Heart left ventricle (tissue), 16 donors: Measurements from ENCODE around the gene UBP1. TPM values are rescaled to one million over a fixed set of nuclear protein-coding genes. Genes with fewer than 3 reads are reported as not detected.
"Not testable (repeated sequence)": the region's sequence is repeated elsewhere in the genome, so short reads cannot be mapped to it uniquely, and the experiment has no call there.

ENCODE experiments used
- ATAC-seq, 4 donors: fragments of 200-7000 bp; cut with Tn5 transposase; one replicate each; pipeline ENCODE4 v1.9.1; 2020 to 2022; ENCODE audit warnings: moderate library complexity in 4 of 4, mild to moderate bottlenecking in 3 of 4, moderate number of reproducible peaks in 1 of 4
- DNase-seq, 5 donors: peaks; one replicate each; pipeline ENCODE4 v3.0.0-alpha.2; 2020
- H3K27ac ChIP-seq, 12 donors: fragments of 200-600 bp; sonication (generic) in 4 of 12; one replicate each; pipeline versions ENCODE4 v1.5.0 to v1.8.0; 2016 to 2022; ENCODE audit warnings: mild to moderate bottlenecking in 2 of 12
- H3K27me3 ChIP-seq, 9 donors: fragments of 200-600 bp; sonication (generic) in 2 of 9; one replicate each; pipeline versions ENCODE4 v1.5.1 to v1.8.0; 2016 to 2022; ENCODE audit warnings: mild to moderate bottlenecking in 3 of 9
- H3K36me3 ChIP-seq, 9 donors: fragments of 200-600 bp; sonication (generic) in 2 of 9; one replicate each; pipeline versions ENCODE4 v1.5.0 to v1.8.0; 2018 to 2022; ENCODE audit warnings: mild to moderate bottlenecking in 2 of 9
- H3K4me1 ChIP-seq, 12 donors: fragments of 200-600 bp; sonication (generic) in 4 of 12; one replicate each; pipeline versions ENCODE4 v1.5.0 to v1.8.0; 2016 to 2022; ENCODE audit warnings: mild to moderate bottlenecking in 3 of 12
- H3K4me3 ChIP-seq, 12 donors: fragments of 200-600 bp; sonication (generic) in 4 of 12; one replicate each; pipeline versions ENCODE4 v1.5.0 to v1.8.0; 2017 to 2022; ENCODE audit warnings: mild to moderate bottlenecking in 9 of 12, moderate library complexity in 4 of 12
- H3K9me3 ChIP-seq, 12 donors: fragments of 200-600 bp; sonication (generic) in 4 of 12; one replicate each; pipeline versions ENCODE4 v1.5.0 to v1.8.0; 2016 to 2022; ENCODE audit warnings: mild to moderate bottlenecking in 1 of 12
- CTCF ChIP-seq, 12 donors: fragments of 200-600 bp; sonication (generic) in 4 of 12; IDR thresholded peaks; one replicate each; pipeline versions ENCODE4 v1.5.0 to v1.8.0; 2018 to 2022; ENCODE audit warnings: antibody characterized with exemption in 12 of 12, mild to moderate bottlenecking in 5 of 12
- POLR2A ChIP-seq, 2 donors: fragments of 450-650 bp; IDR thresholded peaks; one replicate each; pipeline ENCODE4 v1.6.1; 2017; ENCODE audit warnings: antibody characterized with exemption in 2 of 2, mild to moderate bottlenecking in 2 of 2, moderate library complexity in 2 of 2
- WGBS, 4 donors: extraction: QIAGEN DNeasy Blood & Tissue Kit in 2 of 4; methylation state at CpG; one replicate each; pipeline versions ENCODE4 v1.1.5 to v1.1.7; 2013 to 2018; 5-methylcytosine and 5-hydroxymethylcytosine counted together
- intact Hi-C, 10 donors: fragments of 100-400 bp; cut with DNase I; formaldehyde crosslinking; loops; one replicate each; pipeline versions ENCODE4 v1.11.1 to v1.14.2; 2022
- polyA plus RNA-seq, 2 donors: library from polyadenylated mRNA; stranded (reverse); fragments of 200-250 nt; gene quantifications; one replicate each; pipeline ENCODE4 v1.2.3, GENCODE V29; 2013
- total RNA-seq, 9 donors: library from RNA; depleted of rRNA in 2 of 9; stranded (reverse); fragments of >200 nt in 2 of 9; fragmentation: NEBNext Ultra II Directional in 3 of 9; extraction: Animal tissue kit (Norgen Biotek cat#: 25700) in 3 of 9; gene quantifications; one replicate each; pipeline versions ENCODE4 v1.1.0 to v1.2.4, GENCODE V29; 2016 to 2023
- donor health status: ischemic (EF 13 %, LVEDD 7.1; RV severe dilation, severe dysfunction).
- donor health status: healthy with polysubstance abuse.
- donor health status: DM: no; HTN: yes; CAD: no.
- donor health status: DM: no; HTN: no; CAD: no.
- donor health status: ischemic (EF 25% LVEDD 6.9; RV normal size, moderate dysfunction).
- donor health status: ischemic (EF 25% LVEDD 5.7; RV mildly dilated, moderate dysfunction).
- donor health status: healthy.
- donor health status: DM: yes; HTN: yes; CAD: no.
- donor health status: ischemic (EF 35%, LVEDD 5.7; RV mildly dilated, moderate dysfunction).
- donor health status: nonischemic (EF 11% LVEDD 7.7; RV severe dilation, severe dysfunction).
- donor health status: DM: yes; HTN: yes; CAD: no.
- donor health status: PGD.
- donor health status: ischemic (EF 29% LVEDD 5.4; RV normal size, mild dysfunction).
- donor health status: nonischemic (EF 23%, LVEDD 6.1; RV moderate dilation, normal function).

Gene UBP1
- total and polyA plus RNA-seq, 11 donors = 11.8 to 53.5 (median 42.0) TPM

GRCh38 chr3:33474896-33475295 is 34.7 kb upstream of the UBP1 start:
- Histone ChIP-seq H3K27me3 (no peaks in the 10 kb centered on the region), H3K9me3 (no peaks in the 10 kb centered on the region), H3K36me3 (no peaks in the 10 kb centered on the region), H3K27ac (no peak overlapping the region), H3K4me3 (no peak overlapping the region), H3K4me1 (no peaks in the 10 kb centered on the region)
- DNase-seq = no peak
- intact Hi-C loops = no loop called here
- whole genome bisulfite sequencing, 4 donors = 58 to 75% (median 63%) methylated on average over 2 of the region's 2 CpGs
- ATAC-seq = no peak
- no peak for TF ChIP-seq POLR2A (IDR thresholded peaks at IDR 0.05)
- TF ChIP-seq CTCF (IDR thresholded peaks at IDR 0.05) = no peak

- H3K36me3 ChIP-seq = no peaks in the 10 kb centered on the region
These were observed 33.6 kb upstream of the UBP1 start for GRCh38 chr3:33473813-33474212.

GRCh38 chr3:33467786-33468185 is 27.6 kb upstream of the UBP1 start:
- Histone ChIP-seq H3K9me3 (peaks cover 0 to 4% (median 0%) of the 10 kb centered on the region in 12 donors), H3K4me1 (no peaks in the 10 kb centered on the region), H3K36me3 (no peaks in the 10 kb centered on the region), H3K27ac (no peak overlapping the region), H3K4me3 (no peak overlapping the region), H3K27me3 (no peaks in the 10 kb centered on the region)
- DNase-seq (no peak), ATAC-seq (no peak)
- TF ChIP-seq CTCF (IDR thresholded peaks at IDR 0.05) = no peak
- intact Hi-C loops = no loop called here
- WGBS, 4 donors = 83 to 89% (median 84%) methylated on average over 3 of the region's 3 CpGs

More at GRCh38 chr3:33473813-33474212, 33.6 kb upstream of the UBP1 start:
- intact Hi-C loops = no loop called here
- ATAC-seq (no peak), DNase-seq (no peak)
- Histone ChIP-seq H3K4me1 (no peaks in the 10 kb centered on the region), H3K4me3 (no peak overlapping the region), H3K27ac (no peak overlapping the region), H3K27me3 (no peaks in the 10 kb centered on the region), H3K9me3 (no peaks in the 10 kb centered on the region)
- TF ChIP-seq CTCF (IDR thresholded peaks at IDR 0.05) (no peak), POLR2A (IDR thresholded peaks at IDR 0.05) (no peak)
- 93 to 98% (median 97%) methylated on average over 2 of the region's 2 CpGs for WGBS, 4 donors

- H3K27ac ChIP-seq = no peak overlapping the region
- peaks cover 0 to 6% (median 0%) of the 10 kb centered on the region in 9 donors for H3K36me3 ChIP-seq
- no peak for ATAC-seq
- TF ChIP-seq POLR2A (IDR thresholded peaks at IDR 0.05) (no peak), CTCF (IDR thresholded peaks at IDR 0.05) (no peak)
- H3K9me3 ChIP-seq = peaks cover 0 to 39% (median 13%) of the 10 kb centered on the region in 12 donors
- 93 to 96% (median 95%) methylated on average over 2 of the region's 2 CpGs for WGBS, 4 donors
- intact Hi-C loops = no loop called here
- DNase-seq = no peak
- H3K4me3 ChIP-seq = no peak overlapping the region
- H3K4me1 ChIP-seq = no peaks in the 10 kb centered on the region
- H3K27me3 ChIP-seq = no peaks in the 10 kb centered on the region
These were observed 20.9 kb upstream of the UBP1 start for GRCh38 chr3:33461097-33461496.

DNA sequence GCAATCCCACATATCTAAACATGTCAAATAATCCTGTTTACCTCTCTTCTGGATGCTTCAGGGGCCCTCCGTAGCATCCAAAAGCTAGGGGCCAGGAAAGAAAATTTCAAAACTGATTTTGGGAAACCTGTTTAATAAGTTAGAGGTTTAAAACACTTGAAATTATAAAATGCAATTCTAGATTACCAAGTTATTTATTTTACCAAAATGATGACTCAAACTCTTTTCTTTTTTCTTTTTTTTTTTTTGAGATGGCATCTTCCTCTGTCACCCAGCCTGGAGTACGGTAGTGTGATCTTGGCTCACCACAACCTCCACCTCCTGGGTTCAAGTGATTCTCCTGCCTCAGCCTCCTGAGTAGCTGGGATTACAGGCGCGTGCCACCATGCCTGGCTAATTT is 19.4 kb upstream of the UBP1 start:
- H3K27ac ChIP-seq, H3K4me3 ChIP-seq, H3K27me3 ChIP-seq, intact Hi-C loops, H3K4me1 ChIP-seq, H3K36me3 ChIP-seq, ATAC-seq, DNase-seq: not testable (repeated sequence)
- peaks cover 0 to 39% (median 13%) of the 10 kb centered on the region in 12 donors for H3K9me3 ChIP-seq
- 94 to 97% (median 97%) methylated on average over 4 of the region's 4 CpGs for WGBS, 4 donors
